Measurements from ENCODE around the gene CHD6. TPM values are rescaled to one million over a fixed set of nuclear protein-coding genes. Genes with fewer than 3 reads are reported as not detected.

The CHD6 gene
- total and polyA plus RNA-seq, 11 donors: 6.5 to 52.8 (median 38.9) TPM

DNA sequence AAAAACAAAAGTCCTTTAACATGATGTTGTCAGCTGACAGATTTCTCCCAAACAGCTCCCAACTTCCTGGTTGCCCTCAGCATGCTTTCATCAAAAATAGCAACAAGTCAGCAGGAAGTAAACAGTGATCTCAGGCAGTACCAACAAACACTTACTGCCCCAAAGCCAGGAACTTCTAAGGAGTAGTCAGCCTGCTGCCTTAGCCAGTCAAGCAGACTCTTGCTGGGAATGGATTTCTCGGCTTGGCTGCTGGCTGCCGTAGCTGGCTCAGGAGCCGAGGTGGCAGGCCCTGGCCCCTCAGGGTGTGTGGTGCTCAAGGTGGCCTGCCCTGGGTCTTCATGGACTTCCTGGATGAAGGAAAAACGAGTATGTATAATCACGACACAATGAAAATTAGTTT, 205.0 kb downstream of the CHD6 start:
- no peaks in the 10 kb centered on the region for H3K27me3 ChIP-seq
- DNase-seq (no peak), ATAC-seq (no peak)
- H3K4me3 ChIP-seq: no peak overlapping the region
- intact Hi-C loops (cut with DNase I): loop anchor here in 6 of 10 donors (5.0 to 10.0 kb wide), 3 partner anchors 238 to 278 kb away; partner anchors contain the start of gene PLCG1 (in 1 of the 6)
- peak overlapping the region in 4 of 12 donors; percentile 28 to 50 (median 40) for H3K27ac ChIP-seq
- TF ChIP-seq, protein P1, sequence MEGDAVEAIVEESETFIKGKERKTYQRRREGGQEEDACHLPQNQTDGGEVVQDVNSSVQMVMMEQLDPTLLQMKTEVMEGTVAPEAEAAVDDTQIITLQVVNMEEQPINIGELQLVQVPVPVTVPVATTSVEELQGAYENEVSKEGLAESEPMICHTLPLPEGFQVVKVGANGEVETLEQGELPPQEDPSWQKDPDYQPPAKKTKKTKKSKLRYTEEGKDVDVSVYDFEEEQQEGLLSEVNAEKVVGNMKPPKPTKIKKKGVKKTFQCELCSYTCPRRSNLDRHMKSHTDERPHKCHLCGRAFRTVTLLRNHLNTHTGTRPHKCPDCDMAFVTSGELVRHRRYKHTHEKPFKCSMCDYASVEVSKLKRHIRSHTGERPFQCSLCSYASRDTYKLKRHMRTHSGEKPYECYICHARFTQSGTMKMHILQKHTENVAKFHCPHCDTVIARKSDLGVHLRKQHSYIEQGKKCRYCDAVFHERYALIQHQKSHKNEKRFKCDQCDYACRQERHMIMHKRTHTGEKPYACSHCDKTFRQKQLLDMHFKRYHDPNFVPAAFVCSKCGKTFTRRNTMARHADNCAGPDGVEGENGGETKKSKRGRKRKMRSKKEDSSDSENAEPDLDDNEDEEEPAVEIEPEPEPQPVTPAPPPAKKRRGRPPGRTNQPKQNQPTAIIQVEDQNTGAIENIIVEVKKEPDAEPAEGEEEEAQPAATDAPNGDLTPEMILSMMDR (IDR thresholded peaks at IDR 0.05): no peak
- TF ChIP-seq POLR2A (IDR thresholded peaks at IDR 0.05): no peak
- no peaks in the 10 kb centered on the region for H3K9me3 ChIP-seq
- 83 to 92% (median 87%) methylated on average over 5 of the region's 5 CpGs for WGBS, 4 donors
- peaks cover 3 to 43% (median 25%) of the 10 kb centered on the region in 12 donors for H3K4me1 ChIP-seq
- H3K36me3 ChIP-seq: peaks cover 0 to 90% (median 66%) of the 10 kb centered on the region in 9 donors

- H3K36me3 ChIP-seq: peaks cover 0 to 92% (median 69%) of the 10 kb centered on the region in 9 donors
- no peaks in the 10 kb centered on the region for H3K9me3 ChIP-seq
- 94 to 97% (median 95%) methylated on average over 12 of the region's 12 CpGs for WGBS, 4 donors
- DNase-seq (no peak), ATAC-seq (no peak)
- TF ChIP-seq, protein P1 (IDR thresholded peaks at IDR 0.05): no peak
- no peak for TF ChIP-seq POLR2A (IDR thresholded peaks at IDR 0.05)
- no peak overlapping the region for H3K4me3 ChIP-seq
- H3K27me3 ChIP-seq: no peaks in the 10 kb centered on the region
- peaks cover 3 to 45% (median 25%) of the 10 kb centered on the region in 12 donors for H3K4me1 ChIP-seq
- peak overlapping the region in 10 of 12 donors; percentile 67 to 89 (median 76) for H3K27ac ChIP-seq
- intact Hi-C loops (cut with DNase I): loop anchor here in 6 of 10 donors (5.0 to 10.0 kb wide), 3 partner anchors 238 to 278 kb away; partner anchors contain the start of gene PLCG1 (in 1 of the 6)
These were observed 205.7 kb downstream of the CHD6 start for GRCh38 chr20:41412324-41413120.

- ATAC-seq (peak; percentile 69 to 87 (median 78)), DNase-seq (no peak)
- H3K9me3 ChIP-seq: no peaks in the 10 kb centered on the region
- intact Hi-C loops (cut with DNase I): loop anchor here in 8 of 10 donors (2.0 to 10.0 kb wide), 5 partner anchors 71 to 277 kb away; partner anchors contain the start of genes LPIN3 (in 4 of the 8) and PLCG1 (in 1 of the 8)
- WGBS, 4 donors: 2 to 10% (median 6%) methylated on average over 2 of the region's 2 CpGs
- peaks cover 0 to 92% (median 67%) of the 10 kb centered on the region in 9 donors for H3K36me3 ChIP-seq
- H3K4me3 ChIP-seq: no peak overlapping the region
- TF ChIP-seq, protein P1 (IDR thresholded peaks at IDR 0.05): peak; percentile 30 to 68 (median 58)
- TF ChIP-seq POLR2A (IDR thresholded peaks at IDR 0.05): no peak
- H3K4me1 ChIP-seq: peaks cover 3 to 55% (median 28%) of the 10 kb centered on the region in 12 donors
- no peaks in the 10 kb centered on the region for H3K27me3 ChIP-seq
- H3K27ac ChIP-seq: peak overlapping the region; percentile 67 to 89 (median 73)
These were observed 206.8 kb downstream of the CHD6 start for GRCh38 chr20:41411391-41411847.

DNA sequence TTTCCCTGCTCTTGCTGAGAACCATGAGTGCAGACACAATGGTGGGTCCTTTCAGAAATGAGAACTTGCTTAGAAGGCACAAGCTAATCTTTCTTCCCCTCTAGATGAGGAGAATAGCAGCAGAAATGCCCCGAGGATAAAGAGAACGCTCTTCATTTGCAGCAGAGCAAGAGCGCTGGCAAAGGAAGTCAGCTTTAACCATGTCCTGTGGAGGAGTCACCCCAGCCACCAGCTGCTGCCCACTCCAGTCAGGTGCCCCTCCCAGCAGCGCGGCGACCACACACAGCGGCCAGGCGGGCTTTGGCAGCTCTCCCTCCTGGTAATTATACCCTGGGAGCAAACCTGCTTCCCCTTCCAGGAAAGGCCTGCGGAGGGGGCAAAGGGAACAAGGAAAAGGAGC, 209.2 kb downstream of the CHD6 start:
- 37 to 59% (median 48%) methylated on average over 2 to 9 of the region's 9 CpGs for WGBS, 4 donors
- Histone ChIP-seq H3K27me3 (no peaks in the 10 kb centered on the region), H3K4me1 (peaks cover 3 to 67% (median 35%) of the 10 kb centered on the region in 12 donors), H3K36me3 (peaks cover 0 to 92% (median 62%) of the 10 kb centered on the region in 9 donors), H3K4me3 (no peak overlapping the region), H3K27ac (peak overlapping the region in 3 of 12 donors; percentile 12 to 20 (median 12)), H3K9me3 (no peaks in the 10 kb centered on the region)
- ATAC-seq: peak in 3 of 4 donors; percentile 20 to 41 (median 24)
- DNase-seq: peak in 3 of 5 donors; percentile 43 to 52 (median 46)
- intact Hi-C loops (cut with DNase I): loop anchor here in 8 of 10 donors (2.0 to 10.0 kb wide), 10 partner anchors 42 to 274 kb away; partner anchors contain the start of genes LPIN3 (in 3 of the 8), PLCG1 (in 2 of the 8) and EMILIN3 (in 1 of the 8)
- no peak for TF ChIP-seq POLR2A (IDR thresholded peaks at IDR 0.05)
- TF ChIP-seq, protein P1 (IDR thresholded peaks at IDR 0.05): no peak

Data from heart left ventricle (tissue), 16 donors.